Keratinocyte (primary cell): ENCODE results near the gene ZFYVE1. TPM values are rescaled to one million over a fixed set of nuclear protein-coding genes. Genes with fewer than 3 reads are reported as not detected.
"Not testable (repeated sequence)": the region's sequence is repeated elsewhere in the genome, so short reads cannot be mapped to it uniquely, and the experiment has no call there.

ENCODE experiments used
- DNase-seq: peaks from one replicate; pipeline ENCODE4 v3.0.0-alpha.2; 2011; ENCODE audit warnings: low read depth, missing footprints, low spot score
- FAIRE-seq: peaks from 2 replicates; lab custom pipeline; 2011; peaks lifted over from hg19 to GRCh38; lab: Jason Lieb, UNC
- H2AFZ ChIP-seq: 2 replicates; pipeline ENCODE4 v1.6.0; 2012; ENCODE audit warnings: low read length, control low read depth, inconsistent platforms; ENCODE audit not compliant: control insufficient read depth
- H3K27ac ChIP-seq: 2 replicates; pipeline ENCODE4 v1.5.1; 2011; ENCODE audit warnings: low read length; ENCODE audit not compliant: control insufficient read depth, insufficient read depth
- H3K27me3 ChIP-seq: 3 replicates; pipeline ENCODE4 v1.6.0; 2011; ENCODE audit warnings: low read length; ENCODE audit not compliant: control insufficient read depth, insufficient read depth; ENCODE audit errors: extremely low read depth
- H3K36me3 ChIP-seq, 2 experiments: 2 replicates in 1 of 2; 3 replicates in 1 of 2; pipeline ENCODE4 v1.5.1; 2011; ENCODE audit warnings: low read length in 2 of 2, mild to moderate bottlenecking in 1 of 2; ENCODE audit not compliant: control insufficient read depth in 2 of 2, insufficient read depth in 2 of 2; ENCODE audit errors: extremely low read depth in 1 of 2
- H3K4me1 ChIP-seq: 3 replicates; pipeline ENCODE4 v1.5.1; 2011; ENCODE audit warnings: low read length; ENCODE audit not compliant: control insufficient read depth, insufficient read depth; ENCODE audit errors: extremely low read depth
- H3K4me2 ChIP-seq: 3 replicates; pipeline ENCODE4 v1.6.0; 2011; ENCODE audit warnings: low read depth, low read length; ENCODE audit not compliant: control insufficient read depth, insufficient read depth; ENCODE audit errors: extremely low read depth
- H3K4me3 ChIP-seq, 3 experiments: fragments of 200-600 bp in 1 of 3; sonication (generic) in 1 of 3; 2 replicates in 2 of 3; 3 replicates in 1 of 3; pipeline ENCODE4 v1.5.1; 2011 to 2016; ENCODE audit warnings: low read length in 3 of 3, mild to moderate bottlenecking in 3 of 3, control low read depth in 2 of 3, inconsistent platforms in 1 of 3, low read depth in 1 of 3, mixed read lengths in 1 of 3, mixed run types in 1 of 3, moderate library complexity in 1 of 3; ENCODE audit not compliant: control insufficient read depth in 2 of 3, insufficient read depth in 2 of 3; ENCODE audit errors: extremely low read depth in 1 of 3
- H3K79me2 ChIP-seq: 2 replicates; pipeline ENCODE4 v1.6.0; 2012; ENCODE audit warnings: low read length; ENCODE audit not compliant: control insufficient read depth, insufficient read depth
- H3K9ac ChIP-seq: 3 replicates; pipeline ENCODE4 v1.6.0; 2011; ENCODE audit warnings: low read length; ENCODE audit not compliant: control insufficient read depth, insufficient read depth; ENCODE audit errors: extremely low read depth
- H3K9me1 ChIP-seq: 3 replicates; pipeline ENCODE4 v1.6.0; 2011; ENCODE audit warnings: low read length; ENCODE audit not compliant: control insufficient read depth, insufficient read depth; ENCODE audit errors: extremely low read depth
- H3K9me3 ChIP-seq: 2 replicates; pipeline ENCODE4 v1.5.1; 2012; ENCODE audit warnings: low read depth, low read length; ENCODE audit not compliant: control insufficient read depth
- H4K20me1 ChIP-seq: 3 replicates; pipeline ENCODE4 v1.6.0; 2011; ENCODE audit warnings: low read length; ENCODE audit not compliant: control insufficient read depth, insufficient read depth; ENCODE audit errors: extremely low read depth
- CTCF ChIP-seq, 3 experiments: IDR thresholded peaks in 1 of 3; conservative IDR thresholded peaks in 1 of 3; optimal IDR thresholded peaks in 1 of 3; 2 replicates in 2 of 3; 3 replicates in 1 of 3; pipeline versions ENCODE3 to v1.5.1; 2011; ENCODE audit warnings: low read length in 3 of 3, mild to moderate bottlenecking in 3 of 3, moderate library complexity in 2 of 3, control low read depth in 1 of 3, inconsistent platforms in 1 of 3; ENCODE audit not compliant: insufficient read depth in 2 of 3; ENCODE audit errors: extremely low read depth in 1 of 3
- EZH2 ChIP-seq: IDR thresholded peaks from one replicate; pipeline ENCODE4 v1.6.1; 2012; ENCODE audit warnings: inconsistent platforms, mild to moderate bottlenecking, low read length, moderate library complexity
- dilution Hi-C: fragments of 300-500 bp; cut with MboI; formaldehyde crosslinking; loops from one replicate; pipeline ENCODE4 v1.7.0; 2020; ENCODE audit warnings: low sequenced_read_pairs; ENCODE audit not compliant: extremely low pct_ligation_motif_present
- polyA plus RNA-seq, 5 experiments: library from polyadenylated mRNA; depleted of rRNA in 3 of 5; stranded (reverse) in 3 of 5; stranded (forward) in 1 of 5; unstranded in 1 of 5; fragments of >200 nt; gene quantifications; 1 replicate in 1 of 5; 2 replicates in 3 of 5; 3 replicates in 1 of 5; pipeline versions ENCODE4 v1.2.1 to v1.2.3, GENCODE V29; 2011 to 2012; ENCODE audit warnings: missing spikeins in 2 of 5, low read depth in 1 of 5, low replicate concordance in 1 of 5

The ZFYVE1 gene
- polyA plus RNA-seq, 1 donor (not counting 4 experiments of a cell fraction or from before 2014, with no cell fraction given) = 10.8 TPM

DNA sequence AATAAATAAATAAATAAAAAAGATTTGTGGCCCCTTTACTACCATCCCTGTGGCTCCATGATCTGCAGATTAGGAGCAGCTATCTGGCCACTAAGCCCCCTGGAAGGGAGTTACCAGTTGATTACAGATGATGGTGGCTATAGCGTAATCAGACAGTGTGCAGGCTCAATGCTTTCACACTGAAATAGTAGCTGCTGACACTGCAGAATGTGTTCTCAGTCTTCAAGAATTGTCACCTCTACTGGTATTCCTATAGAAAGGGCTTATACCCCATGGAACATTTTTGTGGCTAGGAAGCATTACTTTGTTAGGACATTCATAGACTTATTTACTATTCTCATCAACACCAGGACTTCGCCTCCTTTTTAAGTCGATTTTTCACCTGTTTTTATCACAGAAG lies 69.7 kb downstream of the ZFYVE1 start:
- dilution Hi-C loops = no loop called here
- no peak for FAIRE-seq

GRCh38 chr14:72956741-72957140 lies 70.2 kb downstream of the ZFYVE1 start:
- DNase-seq, H3K9ac ChIP-seq, FAIRE-seq, H3K27ac ChIP-seq, H3K9me1 ChIP-seq, H3K4me1 ChIP-seq, H2AFZ ChIP-seq, H3K4me3 ChIP-seq, H3K9me3 ChIP-seq, H3K27me3 ChIP-seq, dilution Hi-C loops, H3K4me2 ChIP-seq, H3K79me2 ChIP-seq, H4K20me1 ChIP-seq: not testable (repeated sequence)
- peaks cover 17 to 30% of the 10 kb centered on the region in 2 experiments for H3K36me3 ChIP-seq

More for the DNA sequence above, 69.7 kb downstream of the ZFYVE1 start:
- Histone ChIP-seq H3K9ac (no peak overlapping the region), H3K27me3 (no peaks in the 10 kb centered on the region), H3K36me3 (peaks cover 16 to 28% of the 10 kb centered on the region in 2 experiments), H3K4me2 (no peak overlapping the region), H3K9me1 (peaks cover 3% of the 10 kb centered on the region), H3K4me1 (peaks cover 13% of the 10 kb centered on the region), H3K9me3 (no peaks in the 10 kb centered on the region), H4K20me1 (no peaks in the 10 kb centered on the region), H3K4me3 (no peak overlapping the region), H3K79me2 (no peaks in the 10 kb centered on the region), H3K27ac (no peak overlapping the region), H2AFZ (no peak overlapping the region)
- TF ChIP-seq CTCF (optimal IDR thresholded peaks at IDR 0.05 in 1 of 3, IDR thresholded peaks at IDR 0.05 in 1 of 3, conservative IDR thresholded peaks at IDR 0.05 in 1 of 3; ENCODE audit: extremely low read depth in 1 of 3, insufficient read depth in 2 of 3, low read length in 3 of 3) (no peak), EZH2 (no peak)
- DNase-seq = no peak

DNA sequence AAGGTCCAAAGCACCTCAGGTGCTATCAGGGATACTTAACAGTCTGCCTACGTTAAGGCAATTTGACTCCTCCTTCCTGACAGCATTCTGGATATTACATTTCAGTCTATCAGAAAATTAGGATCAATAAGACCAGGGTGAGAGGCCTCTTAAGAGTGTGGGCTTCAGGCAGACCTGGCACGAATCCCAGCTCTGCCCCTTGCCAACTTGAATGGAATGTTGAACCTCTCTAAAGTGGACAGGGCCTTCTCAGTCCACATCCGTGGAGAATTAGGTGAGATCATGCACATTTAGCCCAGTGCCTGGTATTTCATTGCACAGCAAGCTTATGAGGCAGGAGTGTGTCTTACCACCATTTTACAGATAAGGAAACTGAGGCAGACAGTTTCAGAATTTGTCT lies 74.7 kb downstream of the ZFYVE1 start:
- Histone ChIP-seq H3K9me1 (no peaks in the 10 kb centered on the region), H3K4me3 (no peak overlapping the region), H3K9ac (no peak overlapping the region), H3K27me3 (no peaks in the 10 kb centered on the region), H3K27ac (no peak overlapping the region), H3K4me2 (no peak overlapping the region), H3K4me1 (peaks cover 4% of the 10 kb centered on the region), H3K9me3 (no peaks in the 10 kb centered on the region), H3K36me3 (peaks cover 16 to 30% of the 10 kb centered on the region in 2 experiments), H2AFZ (no peak overlapping the region), H4K20me1 (no peaks in the 10 kb centered on the region), H3K79me2 (no peaks in the 10 kb centered on the region)
- DNase-seq = no peak
- TF ChIP-seq CTCF (optimal IDR thresholded peaks at IDR 0.05 in 1 of 3, IDR thresholded peaks at IDR 0.05 in 1 of 3, conservative IDR thresholded peaks at IDR 0.05 in 1 of 3; ENCODE audit: extremely low read depth in 1 of 3, insufficient read depth in 2 of 3, low read length in 3 of 3) (no peak), EZH2 (no peak)
- dilution Hi-C loops = no loop called here
- FAIRE-seq = no peak
